Ishikawa (cell line): ENCODE measurements around the gene MYH6.

Source experiments
- EP300 ChIP-seq: IDR thresholded peaks from 2 replicates; pipeline ENCODE4 v1.6.1; 2012; ENCODE audit warnings: borderline replicate concordance
- NFIC ChIP-seq: IDR thresholded peaks from 2 replicates; pipeline ENCODE4 v1.6.1; 2012
- TAF1 ChIP-seq: IDR thresholded peaks from 2 replicates; pipeline ENCODE4 v1.6.1; 2012; ENCODE audit warnings: low read depth, mild to moderate bottlenecking
- YY1 ChIP-seq: IDR thresholded peaks from 2 replicates; pipeline ENCODE4 v1.6.1; 2012; ENCODE audit warnings: low read depth
- ZBTB7A ChIP-seq: IDR thresholded peaks from 2 replicates; pipeline ENCODE4 v1.6.1; 2012; ENCODE audit warnings: low read depth
- TF ChIP-seq, protein P1 (sequence below): IDR thresholded peaks from 2 replicates; pipeline ENCODE4 v1.6.1; 2012

DNA sequence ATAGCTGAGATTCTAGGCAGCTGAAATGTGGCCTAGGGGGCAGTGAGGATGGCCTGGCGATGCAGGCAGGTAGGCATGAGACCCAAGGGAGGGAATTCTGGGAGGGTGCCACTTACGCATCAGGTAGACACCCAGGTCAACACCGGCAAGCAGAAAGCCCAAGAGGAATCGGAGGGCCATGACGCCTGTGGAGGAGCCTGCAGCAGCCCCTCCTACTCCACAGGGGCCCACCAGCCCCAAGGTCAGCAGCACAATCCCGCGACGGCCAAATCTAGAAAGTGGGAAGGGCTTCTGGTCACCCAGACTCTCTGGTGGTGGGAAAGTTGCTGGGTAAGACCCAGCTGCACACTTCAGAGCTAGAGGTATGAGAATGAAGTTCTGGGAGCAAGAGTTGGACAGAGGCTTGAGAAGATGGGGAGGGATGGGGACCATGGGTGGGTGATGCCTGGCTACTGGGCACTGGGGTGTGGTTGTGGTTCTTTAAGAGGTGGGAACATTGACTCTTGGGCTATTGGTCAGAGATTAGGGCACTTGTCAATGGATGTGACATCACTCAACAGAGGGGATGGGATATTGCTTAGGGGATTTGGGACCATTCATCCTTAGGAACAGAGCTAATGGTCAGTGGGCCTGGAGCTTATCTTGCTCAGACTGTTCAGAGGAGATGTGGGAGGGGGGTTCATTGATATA, 58.8 kb downstream of the MYH6 start:
- TF ChIP-seq YY1 (no peak), EP300 (no peak), TAF1 (no peak), NFIC (no peak), ZBTB7A (no peak)
- TF ChIP-seq, protein P1, sequence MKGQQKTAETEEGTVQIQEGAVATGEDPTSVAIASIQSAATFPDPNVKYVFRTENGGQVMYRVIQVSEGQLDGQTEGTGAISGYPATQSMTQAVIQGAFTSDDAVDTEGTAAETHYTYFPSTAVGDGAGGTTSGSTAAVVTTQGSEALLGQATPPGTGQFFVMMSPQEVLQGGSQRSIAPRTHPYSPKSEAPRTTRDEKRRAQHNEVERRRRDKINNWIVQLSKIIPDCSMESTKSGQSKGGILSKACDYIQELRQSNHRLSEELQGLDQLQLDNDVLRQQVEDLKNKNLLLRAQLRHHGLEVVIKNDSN = no peak
